Activated T-helper 1 cell treated with anti-CD3 and anti-CD28 coated beads, Interleukin-12 subunit alpha, Interleukin-12 subunit beta, Interleukin-2, Interleukin-4 antibody, amounts not matched to agents 30 ng/mL and 10 ng/mL and 1 ng/mL, durations not matched to agents 14 hours and 24 hours and 36 hours (primary cell): ENCODE results near the gene FOXA3. TPM values are rescaled to one million over a fixed set of nuclear protein-coding genes. Genes with fewer than 3 reads are reported as not detected.

ENCODE experiments used
- DNase-seq: peaks from one replicate; pipeline ENCODE4 v3.0.0; 2021; ENCODE audit warnings: low spot score
- H3K27ac Mint-ChIP-seq: one replicate; pipeline ENCODE4 v1.8.0; 2021; ENCODE audit warnings: mild to moderate bottlenecking, mixed read lengths
- H3K27me3 Mint-ChIP-seq: one replicate; pipeline ENCODE4 v1.8.0; 2022; ENCODE audit warnings: mild to moderate bottlenecking, moderate library complexity, mixed read lengths; ENCODE audit not compliant: insufficient read depth
- H3K36me3 Mint-ChIP-seq: one replicate; pipeline ENCODE4 v1.8.0; 2021; ENCODE audit warnings: low read depth, mixed read lengths
- H3K4me1 Mint-ChIP-seq: one replicate; pipeline ENCODE4 v1.8.0; 2021; ENCODE audit warnings: low read depth, mixed read lengths
- H3K4me3 Mint-ChIP-seq: one replicate; pipeline ENCODE4 v1.8.0; 2021; ENCODE audit warnings: mild to moderate bottlenecking, moderate library complexity, mixed read lengths
- H3K9me3 Mint-ChIP-seq: one replicate; pipeline ENCODE4 v1.8.0; 2021; ENCODE audit warnings: mixed read lengths
- intact Hi-C: fragments of 100-400 bp; cut with micrococcal nuclease; formaldehyde crosslinking; loops from one replicate; pipeline ENCODE4 v1.15.1; 2024
- total RNA-seq: library from RNA; stranded (reverse); gene quantifications from 2 replicates; pipeline ENCODE4 v1.2.3, GENCODE V29; 2022

Gene FOXA3
- total RNA-seq = 0.27 and 0.34 TPM in 2 replicates

DNA sequence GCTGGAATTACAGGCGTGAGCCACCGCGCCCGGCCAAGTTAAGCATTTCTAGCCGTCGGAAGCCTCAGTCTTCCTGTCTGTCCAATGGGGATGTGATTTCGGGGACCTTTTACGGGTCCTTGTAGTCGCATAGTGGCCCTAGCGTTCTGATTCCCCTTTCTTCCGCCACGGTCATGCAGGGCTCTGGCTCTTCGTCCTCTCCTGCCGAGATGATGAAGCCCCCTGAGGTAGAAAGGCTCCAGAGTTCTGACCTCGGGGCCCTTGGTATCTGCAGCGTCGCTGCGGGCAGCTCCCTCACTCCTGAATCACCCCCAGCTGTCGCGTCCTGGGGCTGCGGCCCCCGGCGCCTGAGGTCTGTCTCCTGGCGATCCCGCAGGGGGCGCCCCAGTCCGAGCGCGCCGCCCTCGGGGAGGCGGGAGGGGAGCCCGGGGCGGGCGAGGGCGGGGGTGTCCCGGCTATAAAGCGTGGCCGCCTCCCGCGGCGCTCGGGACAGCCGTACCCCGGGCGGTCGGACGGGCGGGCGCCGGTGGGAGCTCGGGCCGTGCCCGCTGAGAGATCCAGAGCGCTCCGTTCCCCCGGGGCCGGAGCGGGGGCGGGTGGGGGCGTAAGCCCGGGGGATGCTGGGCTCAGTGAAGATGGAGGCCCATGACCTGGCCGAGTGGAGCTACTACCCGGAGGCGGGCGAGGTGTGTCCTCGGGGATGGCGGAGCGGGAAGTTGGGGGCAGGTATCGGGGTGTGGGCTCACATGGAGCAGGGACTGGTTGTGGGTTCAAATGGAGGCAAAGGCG lies at the start of gene FOXA3:
Gene FOXA3, plus strand, starts transcription at position 487 of the 789 bp plus-strand sequence. Its CDS starts 131 bp downstream, at position 618.
- Mint-ChIP-seq H3K36me3 (peaks cover 5% of the 10 kb centered on the region), H3K4me3 (peak within 1 kb of the TSS; percentile 94), H3K9me3 (no peaks in the 10 kb centered on the region), H3K27ac (peak within 1 kb of the TSS; percentile 95), H3K4me1 (peaks cover 24% of the 10 kb centered on the region), H3K27me3 (peaks cover 34% of the 10 kb centered on the region)
- intact Hi-C loops = loop anchor here (1.0 to 5.0 kb wide), 14 partner anchors 12 to 974 kb away; partner anchors contain the start of genes CCDC61, FBXO46, IRF2BP1 and MYPOP
- DNase-seq = peak; percentile 57

DNA sequence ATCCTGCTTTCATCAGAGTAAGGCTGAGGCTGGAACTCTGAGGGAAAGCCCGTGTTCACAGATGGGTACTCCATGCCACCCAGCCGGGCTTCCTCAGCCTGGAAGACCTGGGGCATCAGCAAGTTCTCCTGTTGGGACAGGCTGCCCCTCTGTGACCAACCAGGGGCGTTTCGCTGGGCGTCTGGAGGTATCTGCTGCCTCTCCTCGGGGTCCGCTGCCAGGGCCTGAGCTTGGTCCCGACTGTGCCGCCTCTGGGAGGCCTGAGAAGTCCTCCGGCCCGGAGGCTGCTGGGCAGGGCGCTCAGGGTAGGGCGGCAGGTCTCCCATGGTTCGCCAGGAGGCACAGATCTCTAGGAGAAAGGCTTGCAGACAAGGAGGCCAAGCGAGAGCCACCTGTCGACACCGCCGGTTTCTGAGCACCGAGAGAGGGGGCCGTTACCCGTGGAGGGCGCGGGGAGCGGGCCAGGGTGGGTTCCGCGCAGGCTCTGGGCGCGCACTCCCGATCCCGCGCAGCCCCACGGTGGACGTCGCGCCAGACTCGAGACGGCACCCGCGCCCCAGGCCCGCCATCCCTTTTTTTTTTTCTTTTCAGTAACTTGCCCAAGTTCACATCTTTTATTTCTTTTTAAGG lies 49.2 kb upstream of the FOXA3 start, which contains the start of gene RSPH6A:
Gene RSPH6A, minus strand, starts transcription at position 458 of the 630 bp plus-strand sequence. Its CDS starts 132 bp downstream, at position 326.
- Mint-ChIP-seq H3K9me3 (no peaks in the 10 kb centered on the region), H3K4me3 (no peak within 1 kb of the TSS)
- intact Hi-C loops = no loop called here

DNA sequence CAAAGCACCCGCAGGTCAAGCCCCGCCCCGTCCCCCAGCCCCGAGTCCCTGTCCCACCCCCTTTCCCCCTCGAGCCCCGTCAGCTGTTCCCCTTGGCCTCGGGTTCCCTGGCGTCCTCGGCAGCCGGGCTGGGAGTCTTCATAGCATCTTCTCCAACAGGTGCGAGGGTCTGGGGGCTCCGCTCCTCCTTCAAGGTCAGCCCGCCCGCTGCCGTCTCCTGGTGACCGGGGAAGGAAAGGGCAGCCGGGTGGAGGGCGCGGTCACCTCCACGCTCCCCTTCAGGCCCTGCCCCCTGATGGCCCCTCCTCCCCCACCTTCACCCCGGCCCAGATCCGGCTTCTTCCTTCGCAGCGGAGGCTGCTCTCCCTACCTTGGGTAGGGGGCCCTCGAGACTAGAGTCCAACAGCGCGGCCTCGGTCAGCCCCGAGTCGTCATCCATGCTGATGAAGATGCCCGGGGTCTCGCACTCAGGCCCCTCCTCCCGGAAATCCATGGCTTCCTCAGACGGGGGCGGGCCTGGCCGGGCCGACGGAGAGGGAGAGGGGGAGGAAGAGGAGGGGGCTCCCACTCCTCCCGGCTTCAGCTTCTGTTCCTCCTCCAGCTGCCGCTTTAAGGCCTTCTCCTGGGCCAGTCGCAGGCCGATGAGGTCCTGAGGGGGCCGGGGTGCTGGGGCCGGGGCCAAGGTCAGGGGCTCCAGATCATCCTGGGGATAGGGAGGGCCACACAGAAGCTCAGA lies 48.5 kb upstream of the FOXA3 start:
- Mint-ChIP-seq H3K4me3 (no peak overlapping the region), H3K4me1 (no peaks in the 10 kb centered on the region), H3K9me3 (no peaks in the 10 kb centered on the region), H3K27me3 (no peaks in the 10 kb centered on the region), H3K36me3 (peaks cover 4% of the 10 kb centered on the region), H3K27ac (no peak overlapping the region)
- DNase-seq = no peak
- intact Hi-C loops = loop anchor here (2.0 kb wide), 1 partner anchor 17 kb away; no protein-coding TSS in a partner anchor

More for the DNA sequence above, 49.2 kb upstream of the FOXA3 start, which contains the start of gene RSPH6A:
- Mint-ChIP-seq H3K36me3 (peaks cover under 1% of the 10 kb centered on the region), H3K27ac (no peak within 1 kb of the TSS), H3K4me1 (no peaks in the 10 kb centered on the region), H3K27me3 (no peaks in the 10 kb centered on the region)
- no peak for DNase-seq

DNA sequence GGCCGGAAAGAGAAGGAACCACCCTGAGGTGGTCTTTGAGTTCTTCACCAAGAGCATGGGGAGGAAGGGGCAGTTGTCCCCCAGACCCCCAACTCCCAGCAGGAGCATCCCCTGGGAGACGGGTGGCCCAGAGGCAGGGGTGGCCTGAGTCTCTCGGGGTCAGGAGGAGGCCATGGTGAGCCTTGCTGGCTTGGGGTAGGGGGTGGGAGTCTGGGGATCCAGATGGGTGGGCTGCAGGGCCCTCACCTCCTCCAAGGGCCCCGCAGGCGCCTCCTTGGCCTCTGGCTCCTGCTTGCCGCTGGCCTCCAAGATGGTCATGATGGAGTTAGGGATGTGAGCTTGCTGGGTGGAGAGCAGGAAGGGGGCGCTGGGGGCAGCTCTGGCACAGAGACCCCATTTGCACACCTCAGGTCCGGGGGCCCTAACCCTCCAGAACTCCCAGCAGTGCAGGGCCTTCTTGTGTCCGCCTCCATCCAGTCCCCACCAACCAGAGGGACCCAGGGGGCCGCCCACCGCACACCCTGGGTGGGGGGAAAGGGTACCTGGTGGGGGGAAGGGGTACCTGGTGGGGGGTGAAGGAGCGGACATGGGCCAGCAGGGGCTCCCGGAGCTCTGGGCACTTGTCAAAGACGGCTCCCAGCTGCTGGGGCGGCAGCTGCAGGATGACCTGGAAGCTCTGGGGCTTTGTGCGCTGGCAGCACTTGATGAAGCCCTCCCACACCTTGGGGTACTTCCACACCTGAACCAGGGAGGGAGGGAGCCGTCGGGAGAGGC lies 47.7 kb upstream of the FOXA3 start:
- DNase-seq = no peak
- H3K4me3 Mint-ChIP-seq = no peak overlapping the region
- H3K9me3 Mint-ChIP-seq = no peaks in the 10 kb centered on the region
- no peaks in the 10 kb centered on the region for H3K27me3 Mint-ChIP-seq
- H3K27ac Mint-ChIP-seq = no peak overlapping the region
- peaks cover 7% of the 10 kb centered on the region for H3K36me3 Mint-ChIP-seq
- no peaks in the 10 kb centered on the region for H3K4me1 Mint-ChIP-seq
- intact Hi-C loops = loop anchor here (1.0 to 2.0 kb wide), 5 partner anchors 18 to 86 kb away; partner anchors contain the start of gene MYPOP

DNA sequence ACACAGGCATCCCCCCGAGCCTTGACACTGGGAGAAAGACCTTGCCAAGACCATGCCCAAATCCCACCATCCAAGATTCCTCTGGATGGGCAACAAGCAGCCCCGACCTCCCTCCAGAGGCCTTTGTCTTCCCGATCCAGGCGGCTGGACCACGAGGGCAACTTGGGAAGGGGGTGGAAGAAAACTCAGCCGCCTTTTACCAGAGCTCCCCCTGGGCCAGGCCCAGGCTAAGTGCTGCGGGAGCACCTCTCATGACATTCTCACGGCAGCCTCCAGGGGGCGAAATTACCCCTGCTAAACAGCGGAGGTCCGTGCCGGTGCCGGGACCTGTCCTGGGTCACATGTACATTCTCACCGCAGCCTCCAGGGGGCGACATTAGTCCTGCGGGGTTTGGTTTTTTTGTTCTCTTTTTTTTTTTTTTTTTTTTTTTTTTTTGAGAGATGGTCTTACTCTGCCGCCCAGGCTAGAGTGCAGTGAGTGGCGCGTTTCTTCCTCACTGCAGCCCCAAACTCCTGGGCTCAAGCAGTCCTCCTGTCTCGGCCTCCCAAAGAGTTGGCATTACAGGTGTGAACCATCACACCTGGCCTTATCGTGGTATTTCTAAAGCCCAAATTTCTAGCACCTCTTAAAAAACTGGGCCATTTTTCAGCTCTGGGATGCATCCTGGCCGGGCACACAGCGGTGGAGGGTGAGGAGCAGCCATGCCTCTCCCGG lies 47.0 kb upstream of the FOXA3 start:
- H3K27me3 Mint-ChIP-seq = no peaks in the 10 kb centered on the region
- no peaks in the 10 kb centered on the region for H3K4me1 Mint-ChIP-seq
- no peaks in the 10 kb centered on the region for H3K9me3 Mint-ChIP-seq
- intact Hi-C loops = loop anchor here (1.0 to 2.0 kb wide), 5 partner anchors 18 to 85 kb away; partner anchors contain the start of gene MYPOP
- no peak overlapping the region for H3K4me3 Mint-ChIP-seq
- no peak overlapping the region for H3K27ac Mint-ChIP-seq
- DNase-seq = peak; percentile 89
- peaks cover 7% of the 10 kb centered on the region for H3K36me3 Mint-ChIP-seq

DNA sequence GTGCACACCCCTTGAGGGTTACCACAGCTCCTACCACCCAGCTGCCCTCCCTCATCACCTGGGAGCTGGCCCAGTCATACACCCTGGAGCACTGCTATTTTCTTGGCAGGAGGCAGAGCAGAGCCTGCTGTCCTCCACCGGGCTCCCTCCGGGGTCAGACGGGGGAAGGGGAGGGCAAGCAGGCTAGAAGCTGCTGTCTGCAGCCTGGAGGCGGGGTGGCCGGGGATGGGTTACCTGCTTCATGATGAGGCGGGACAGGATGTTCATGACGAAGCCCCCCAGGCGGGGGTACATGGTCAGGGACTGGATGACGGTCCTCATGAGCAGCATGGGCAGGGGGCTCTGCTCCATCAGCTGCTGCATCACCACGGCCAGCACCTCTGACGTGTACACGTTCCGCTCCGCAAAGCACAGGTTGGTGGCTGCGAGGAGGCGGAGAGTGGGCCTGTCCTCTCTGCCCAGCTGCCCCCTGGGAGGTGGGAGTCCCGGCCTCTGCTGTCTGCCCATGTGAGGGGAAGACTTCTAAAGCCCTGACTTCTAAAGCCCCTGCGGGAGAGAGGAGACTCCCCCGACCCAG lies 46.3 kb upstream of the FOXA3 start:
- Mint-ChIP-seq H3K4me1 (no peaks in the 10 kb centered on the region), H3K36me3 (peaks cover 7% of the 10 kb centered on the region), H3K4me3 (no peak overlapping the region), H3K9me3 (no peaks in the 10 kb centered on the region), H3K27ac (no peak overlapping the region), H3K27me3 (no peaks in the 10 kb centered on the region)
- no peak for DNase-seq
- intact Hi-C loops = loop anchor here (1.0 to 2.0 kb wide), 5 partner anchors 19 to 84 kb away; partner anchors contain the start of gene MYPOP

DNA sequence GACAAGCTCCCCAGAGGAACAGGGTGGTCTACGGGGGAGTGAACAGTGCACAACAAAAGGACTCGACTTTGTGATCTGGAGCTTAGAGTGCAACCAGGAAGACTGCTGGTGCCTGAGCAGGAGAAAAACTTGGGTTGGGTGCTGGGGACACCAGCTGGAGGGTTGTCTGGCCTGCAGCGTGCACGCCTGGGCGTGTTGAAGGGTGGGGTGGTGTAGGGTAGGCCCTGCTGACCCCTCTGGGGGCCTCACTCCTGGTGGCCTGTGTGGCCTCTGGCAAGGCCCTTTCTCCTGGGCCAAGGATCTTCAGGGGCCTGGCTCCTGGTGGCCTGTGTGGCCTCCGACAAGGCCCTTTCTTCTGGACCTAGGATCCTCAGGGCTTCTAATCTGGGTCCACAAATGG lies 44.4 kb upstream of the FOXA3 start:
- Mint-ChIP-seq H3K4me3 (no peak overlapping the region), H3K4me1 (no peaks in the 10 kb centered on the region), H3K36me3 (peaks cover 16% of the 10 kb centered on the region), H3K9me3 (no peaks in the 10 kb centered on the region), H3K27ac (no peak overlapping the region), H3K27me3 (no peaks in the 10 kb centered on the region)
- no peak for DNase-seq
- intact Hi-C loops = no loop called here

DNA sequence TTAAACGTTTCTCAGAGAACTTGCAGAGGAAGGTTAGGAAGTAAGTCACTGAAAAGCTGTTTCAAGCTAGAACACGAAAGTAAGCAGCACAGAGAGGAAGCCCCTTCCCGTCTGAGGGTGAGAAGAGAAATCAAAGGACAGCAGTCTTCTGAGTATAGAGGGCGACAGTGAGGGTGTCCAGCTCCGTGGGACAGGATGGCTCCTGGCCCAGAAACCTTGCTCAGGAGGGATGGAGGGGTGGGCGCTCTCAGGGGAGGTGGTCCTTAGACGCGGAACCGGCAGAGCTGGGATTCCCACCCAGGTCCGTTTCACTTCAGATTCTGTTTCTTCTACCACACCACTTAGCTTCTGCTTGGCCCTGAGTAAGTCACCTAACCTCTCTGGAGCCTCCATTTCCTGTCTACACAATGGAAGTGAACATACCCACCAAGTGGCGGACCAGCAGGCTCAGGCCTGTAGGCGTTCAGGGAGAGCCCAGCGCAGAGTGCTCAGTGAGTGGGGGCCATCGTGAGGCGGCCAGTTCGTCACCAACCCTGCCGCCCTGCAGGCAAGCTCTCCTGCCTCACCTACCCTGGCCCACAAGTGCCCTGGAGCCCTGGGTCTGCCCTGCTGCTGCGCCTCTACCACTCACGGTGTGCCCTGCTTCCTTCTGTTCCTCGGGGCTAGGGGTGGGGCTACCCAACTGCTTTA lies 43.6 kb upstream of the FOXA3 start:
- intact Hi-C loops = no loop called here
- Mint-ChIP-seq H3K4me3 (no peak overlapping the region), H3K36me3 (peaks cover 16% of the 10 kb centered on the region), H3K9me3 (no peaks in the 10 kb centered on the region), H3K27ac (no peak overlapping the region), H3K4me1 (no peaks in the 10 kb centered on the region), H3K27me3 (no peaks in the 10 kb centered on the region)
- no peak for DNase-seq

DNA sequence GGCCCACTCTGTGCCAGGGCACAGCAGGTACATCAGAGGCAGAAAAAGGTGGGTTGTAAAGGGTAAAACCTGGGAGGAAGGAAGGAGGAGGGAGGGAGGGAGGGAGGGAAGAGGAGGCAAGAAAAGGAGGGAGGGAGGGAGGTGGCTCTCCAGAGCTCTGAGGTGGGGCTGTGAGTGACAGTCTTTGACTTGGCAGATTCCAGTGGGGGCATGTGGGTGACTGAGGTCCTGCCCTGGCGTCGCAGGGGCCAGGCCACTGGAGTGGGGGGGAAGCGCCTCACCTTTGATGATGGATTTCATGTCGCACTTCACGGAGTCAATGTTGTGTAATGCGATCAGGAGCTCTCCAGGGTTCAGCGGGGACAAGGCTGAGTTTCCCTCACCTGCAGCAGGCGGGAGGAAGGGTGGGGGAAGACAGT lies 43.0 kb upstream of the FOXA3 start:
- no peak for DNase-seq
- Mint-ChIP-seq H3K4me3 (no peak overlapping the region), H3K27ac (no peak overlapping the region), H3K4me1 (no peaks in the 10 kb centered on the region), H3K36me3 (peaks cover 22% of the 10 kb centered on the region), H3K9me3 (no peaks in the 10 kb centered on the region), H3K27me3 (no peaks in the 10 kb centered on the region)
- intact Hi-C loops = no loop called here

DNA sequence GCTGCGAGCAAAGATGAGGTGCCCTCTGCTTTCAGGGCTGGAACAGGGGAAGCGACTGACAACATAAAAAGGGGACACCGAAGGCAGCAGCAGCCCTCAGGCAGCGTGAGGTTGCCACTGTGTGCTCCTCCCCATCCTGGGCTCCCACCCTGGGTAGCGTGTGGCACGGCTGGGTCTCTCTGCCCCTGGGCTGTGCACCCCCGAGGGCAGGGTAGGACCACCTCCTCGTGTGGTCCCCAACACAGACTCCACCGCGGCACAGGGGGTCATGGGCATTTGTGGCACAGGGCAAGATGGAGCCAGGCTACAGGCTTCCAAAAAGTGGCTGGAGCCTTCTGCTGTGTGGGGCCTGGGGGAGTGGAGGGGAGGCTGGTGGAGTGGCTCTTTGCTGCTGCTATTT lies 42.6 kb upstream of the FOXA3 start:
- no peak overlapping the region for H3K4me3 Mint-ChIP-seq
- H3K4me1 Mint-ChIP-seq = no peaks in the 10 kb centered on the region
- no peaks in the 10 kb centered on the region for H3K9me3 Mint-ChIP-seq
- peaks cover 23% of the 10 kb centered on the region for H3K36me3 Mint-ChIP-seq
- intact Hi-C loops = no loop called here
- H3K27ac Mint-ChIP-seq = no peak overlapping the region
- no peak for DNase-seq
- H3K27me3 Mint-ChIP-seq = no peaks in the 10 kb centered on the region

DNA sequence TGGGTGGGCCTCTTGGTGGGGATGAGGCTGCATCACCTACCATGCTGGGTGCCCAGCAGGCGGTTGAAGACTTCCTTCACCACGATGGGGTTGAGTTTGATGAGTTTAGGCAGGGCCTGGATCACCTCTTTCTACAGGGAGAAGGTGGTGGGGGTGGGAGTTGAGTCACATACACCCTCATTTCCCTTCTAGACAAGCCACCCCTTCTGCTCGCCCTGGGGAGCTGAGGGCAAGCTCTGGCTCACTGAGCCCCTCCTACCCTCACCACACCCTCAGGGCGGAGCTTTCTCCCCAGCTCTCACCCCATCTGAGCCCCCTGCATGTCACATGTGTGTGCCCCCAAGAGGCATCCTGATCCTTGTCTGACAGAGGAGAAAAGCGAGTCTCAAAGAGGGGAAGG lies 41.4 kb upstream of the FOXA3 start:
- H3K27me3 Mint-ChIP-seq = no peaks in the 10 kb centered on the region
- DNase-seq = no peak
- no peak overlapping the region for H3K4me3 Mint-ChIP-seq
- peaks cover 28% of the 10 kb centered on the region for H3K36me3 Mint-ChIP-seq
- intact Hi-C loops = no loop called here
- no peaks in the 10 kb centered on the region for H3K4me1 Mint-ChIP-seq
- no peaks in the 10 kb centered on the region for H3K9me3 Mint-ChIP-seq
- no peak overlapping the region for H3K27ac Mint-ChIP-seq
